Glutamatergic neuron (in vitro differentiated cells): ENCODE results near the gene ANO1. TPM values are rescaled to one million over a fixed set of nuclear protein-coding genes. Genes with fewer than 3 reads are reported as not detected.

ENCODE experiments used
- DNase-seq: peaks from one replicate; pipeline ENCODE4 v3.0.0; 2022
- H3K27ac Mint-ChIP-seq: one replicate; pipeline ENCODE4 v1.8.0; 2020; ENCODE audit warnings: mild to moderate bottlenecking, mixed read lengths, inconsistent platforms; ENCODE audit not compliant: unreplicated experiment
- H3K27me3 Mint-ChIP-seq: one replicate; pipeline ENCODE4 v1.8.0; 2020; ENCODE audit warnings: mild to moderate bottlenecking, moderate library complexity, mixed read lengths, inconsistent platforms; ENCODE audit not compliant: unreplicated experiment
- H3K36me3 Mint-ChIP-seq: one replicate; pipeline ENCODE4 v1.8.0; 2020; ENCODE audit warnings: mild to moderate bottlenecking, mixed read lengths, inconsistent platforms; ENCODE audit not compliant: unreplicated experiment
- H3K4me1 Mint-ChIP-seq: one replicate; pipeline ENCODE4 v1.8.0; 2020; ENCODE audit warnings: mild to moderate bottlenecking, low read depth, mixed read lengths, inconsistent platforms; ENCODE audit not compliant: unreplicated experiment
- H3K4me3 Mint-ChIP-seq: one replicate; pipeline ENCODE4 v1.8.0; 2020; ENCODE audit warnings: mild to moderate bottlenecking, mixed read lengths, inconsistent platforms; ENCODE audit not compliant: unreplicated experiment
- H3K9me3 Mint-ChIP-seq: one replicate; pipeline ENCODE4 v1.8.0; 2020; ENCODE audit warnings: mild to moderate bottlenecking, moderate library complexity, mixed read lengths, inconsistent platforms; ENCODE audit not compliant: unreplicated experiment
- total RNA-seq: library from RNA; stranded (reverse); fragmentation: NEBNext Ultra II Directional; extraction: Animal tissue kit (Norgen Biotek cat#: 25700); gene quantifications from one replicate; pipeline ENCODE4 v1.2.1, GENCODE V29; 2021; ENCODE audit not compliant: unreplicated experiment
- TF ChIP-seq, protein P1 (sequence below): fragments of 200-600 bp; sonication (generic); IDR thresholded peaks from one replicate; pipeline ENCODE4 v1.5.0; 2021; ENCODE audit not compliant: partially characterized antibody, unreplicated experiment

The ANO1 gene
- total RNA-seq, 1 donor from 2014 or later: not detected

DNA sequence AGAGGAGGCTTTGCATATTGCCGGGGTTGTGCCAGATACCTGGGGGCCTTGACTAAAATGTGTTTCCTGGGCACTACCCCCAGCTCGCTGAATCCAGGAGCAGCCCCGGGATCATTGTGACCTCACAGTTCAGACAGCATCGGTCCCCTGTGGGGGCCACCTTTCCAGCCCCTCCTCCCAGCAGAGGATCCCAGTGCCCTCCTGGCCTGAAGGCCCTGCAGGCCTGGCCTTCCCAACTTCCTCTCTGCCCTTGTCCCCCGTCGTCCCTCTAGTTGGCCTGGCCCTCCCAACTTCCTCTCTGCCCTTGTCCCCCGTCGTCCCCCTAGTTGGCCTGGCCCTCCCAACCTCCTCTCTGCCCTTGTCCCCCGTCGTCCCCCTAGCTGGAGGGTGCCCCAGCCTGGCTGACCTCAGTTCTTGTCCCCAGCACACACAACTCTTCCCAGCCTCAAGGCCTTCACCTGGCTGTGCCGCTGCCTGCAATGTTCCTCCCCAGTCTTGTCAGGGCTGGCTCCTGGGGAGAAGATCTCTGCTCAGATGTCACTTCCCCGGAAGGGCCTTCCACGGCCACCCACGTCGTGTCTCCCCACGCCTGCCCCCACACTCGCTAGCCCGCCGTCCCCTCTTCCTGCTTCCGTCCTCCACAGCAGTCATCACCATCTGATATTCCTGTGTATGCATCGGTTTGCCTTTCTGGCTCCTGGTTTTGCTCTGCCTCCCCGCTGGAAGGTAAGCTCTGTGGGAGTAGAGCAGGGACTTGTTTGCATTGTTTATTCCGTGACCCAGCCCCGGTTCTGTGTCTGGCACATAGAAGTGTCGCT lies 12.6 kb upstream of the ANO1 start:
- no peak for DNase-seq
- Mint-ChIP-seq H3K4me3 (no peak overlapping the region), H3K36me3 (no peaks in the 10 kb centered on the region), H3K9me3 (peaks cover 5% of the 10 kb centered on the region), H3K27ac (no peak overlapping the region), H3K4me1 (peaks cover 5% of the 10 kb centered on the region), H3K27me3 (peaks cover 11% of the 10 kb centered on the region)
- TF ChIP-seq, protein P1, sequence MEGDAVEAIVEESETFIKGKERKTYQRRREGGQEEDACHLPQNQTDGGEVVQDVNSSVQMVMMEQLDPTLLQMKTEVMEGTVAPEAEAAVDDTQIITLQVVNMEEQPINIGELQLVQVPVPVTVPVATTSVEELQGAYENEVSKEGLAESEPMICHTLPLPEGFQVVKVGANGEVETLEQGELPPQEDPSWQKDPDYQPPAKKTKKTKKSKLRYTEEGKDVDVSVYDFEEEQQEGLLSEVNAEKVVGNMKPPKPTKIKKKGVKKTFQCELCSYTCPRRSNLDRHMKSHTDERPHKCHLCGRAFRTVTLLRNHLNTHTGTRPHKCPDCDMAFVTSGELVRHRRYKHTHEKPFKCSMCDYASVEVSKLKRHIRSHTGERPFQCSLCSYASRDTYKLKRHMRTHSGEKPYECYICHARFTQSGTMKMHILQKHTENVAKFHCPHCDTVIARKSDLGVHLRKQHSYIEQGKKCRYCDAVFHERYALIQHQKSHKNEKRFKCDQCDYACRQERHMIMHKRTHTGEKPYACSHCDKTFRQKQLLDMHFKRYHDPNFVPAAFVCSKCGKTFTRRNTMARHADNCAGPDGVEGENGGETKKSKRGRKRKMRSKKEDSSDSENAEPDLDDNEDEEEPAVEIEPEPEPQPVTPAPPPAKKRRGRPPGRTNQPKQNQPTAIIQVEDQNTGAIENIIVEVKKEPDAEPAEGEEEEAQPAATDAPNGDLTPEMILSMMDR: no peak

DNA sequence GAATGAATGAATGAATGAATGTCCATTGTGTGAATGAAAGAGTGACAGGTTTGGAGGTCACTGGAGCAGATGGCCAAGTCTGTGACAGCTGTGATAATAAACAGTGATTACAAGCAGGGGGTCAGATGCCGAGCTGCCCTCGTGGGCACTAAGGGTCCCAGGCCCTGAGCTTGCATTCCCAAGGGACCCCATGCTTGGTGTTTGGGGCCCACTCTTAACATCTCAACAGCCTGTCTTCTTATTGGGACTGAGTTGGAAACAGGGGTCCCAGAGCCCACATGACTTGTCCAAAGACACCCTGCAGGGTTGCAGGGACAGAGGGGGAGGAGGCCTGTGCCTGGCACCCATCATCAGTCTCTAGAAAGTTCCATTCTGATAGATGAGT lies 12.0 kb upstream of the ANO1 start:
- no peak overlapping the region for H3K4me3 Mint-ChIP-seq
- H3K27me3 Mint-ChIP-seq: peaks cover 11% of the 10 kb centered on the region
- no peaks in the 10 kb centered on the region for H3K36me3 Mint-ChIP-seq
- peaks cover 5% of the 10 kb centered on the region for H3K9me3 Mint-ChIP-seq
- TF ChIP-seq, protein P1: no peak
- no peak overlapping the region for H3K27ac Mint-ChIP-seq
- H3K4me1 Mint-ChIP-seq: peaks cover 5% of the 10 kb centered on the region
- DNase-seq: no peak

DNA sequence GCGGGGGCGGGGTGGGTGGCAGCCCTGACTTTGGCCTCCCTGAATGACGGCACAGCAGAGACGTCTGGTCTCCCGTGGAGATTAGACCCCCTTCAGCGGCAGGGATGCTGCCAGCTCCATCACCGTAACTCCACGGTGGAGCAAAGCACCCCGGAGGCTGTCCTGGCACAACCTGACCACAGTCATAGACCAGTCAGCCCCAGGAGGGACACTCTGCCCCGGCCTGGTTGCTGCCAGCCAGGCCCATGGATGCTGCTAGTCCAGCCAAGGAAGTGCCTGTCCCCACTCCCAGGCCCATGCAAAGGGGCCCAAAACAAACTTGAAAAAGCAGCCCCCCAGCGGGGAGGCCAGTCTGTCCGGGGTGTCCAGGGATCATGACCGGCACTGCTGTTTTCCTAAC lies 11.5 kb upstream of the ANO1 start:
- Mint-ChIP-seq H3K27ac (no peak overlapping the region), H3K36me3 (no peaks in the 10 kb centered on the region), H3K4me1 (peaks cover 5% of the 10 kb centered on the region), H3K9me3 (peaks cover 5% of the 10 kb centered on the region), H3K27me3 (peaks cover 11% of the 10 kb centered on the region), H3K4me3 (no peak overlapping the region)
- TF ChIP-seq, protein P1: no peak
- DNase-seq: no peak

DNA sequence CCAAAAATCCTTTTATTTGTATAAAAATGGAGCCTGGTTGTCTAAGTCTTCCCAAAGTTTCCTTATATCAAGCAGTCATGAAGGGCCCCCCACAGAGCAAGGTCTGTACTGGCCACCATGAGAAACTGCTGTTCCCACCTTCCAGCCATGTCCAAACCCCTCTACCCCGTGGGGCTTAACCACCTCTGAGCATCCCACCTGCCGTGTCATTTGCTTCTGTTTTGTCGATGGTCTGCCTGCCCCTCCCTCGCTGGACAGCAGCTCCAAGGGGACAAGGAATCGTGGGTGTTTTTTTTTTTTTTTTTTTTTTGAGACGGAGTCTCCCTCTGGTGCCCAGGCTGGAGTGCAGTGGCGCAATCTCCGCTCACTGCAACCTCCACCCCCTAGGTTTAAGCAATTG lies 11.1 kb upstream of the ANO1 start:
- TF ChIP-seq, protein P1: no peak
- H3K36me3 Mint-ChIP-seq: no peaks in the 10 kb centered on the region
- H3K27me3 Mint-ChIP-seq: peaks cover 11% of the 10 kb centered on the region
- no peak for DNase-seq
- no peak overlapping the region for H3K27ac Mint-ChIP-seq
- no peak overlapping the region for H3K4me3 Mint-ChIP-seq
- peaks cover 5% of the 10 kb centered on the region for H3K9me3 Mint-ChIP-seq
- H3K4me1 Mint-ChIP-seq: peaks cover 5% of the 10 kb centered on the region

DNA sequence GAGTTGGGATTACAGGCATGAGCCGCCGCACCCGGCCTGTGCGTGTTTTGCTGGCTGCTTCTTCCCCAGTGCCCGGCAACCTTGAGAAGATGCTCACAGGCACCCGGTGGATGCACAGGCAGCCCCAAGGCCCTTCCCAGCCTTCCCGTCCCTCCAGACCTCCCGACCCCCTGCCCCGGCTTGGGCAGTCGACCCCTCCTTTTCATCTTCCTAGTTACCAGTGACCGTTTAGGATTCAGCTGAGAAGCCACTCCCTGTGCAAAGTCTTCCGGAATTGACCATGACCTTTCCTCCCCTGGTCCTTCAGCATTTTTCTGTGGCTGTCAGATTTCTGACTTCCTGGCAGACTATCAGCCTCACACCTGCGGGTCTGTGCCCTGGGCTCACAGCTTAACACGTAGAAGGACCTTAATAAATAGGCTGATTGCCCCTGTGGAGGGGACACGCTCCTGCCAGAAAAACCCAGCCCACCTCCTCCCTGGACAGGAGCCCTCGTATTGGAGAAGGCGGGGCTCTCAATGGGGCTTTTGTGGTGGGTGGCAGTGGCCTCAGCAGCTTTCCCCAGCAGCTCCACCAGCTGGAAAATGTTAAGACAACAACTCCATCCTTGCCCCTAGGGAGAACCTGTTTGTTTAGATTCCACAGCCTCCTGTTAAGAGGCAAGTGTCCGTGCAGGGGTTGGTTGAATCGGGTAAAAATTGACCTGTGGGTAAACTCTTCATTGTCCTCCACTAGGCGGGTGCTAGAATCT lies 10.4 kb upstream of the ANO1 start:
- H3K27me3 Mint-ChIP-seq: peaks cover 9% of the 10 kb centered on the region
- H3K36me3 Mint-ChIP-seq: no peaks in the 10 kb centered on the region
- no peak overlapping the region for H3K4me3 Mint-ChIP-seq
- DNase-seq: no peak
- H3K27ac Mint-ChIP-seq: no peak overlapping the region
- TF ChIP-seq, protein P1: no peak
- H3K4me1 Mint-ChIP-seq: peaks cover 5% of the 10 kb centered on the region
- peaks cover 5% of the 10 kb centered on the region for H3K9me3 Mint-ChIP-seq
